Panc1 (cell line): Measurements from ENCODE around the gene SERP1.

Source experiments
- CTCF ChIP-seq: fragments of 450-650 bp; IDR thresholded peaks from 2 replicates; pipeline ENCODE4 v1.5.1; 2017; ENCODE audit warnings: mild to moderate bottlenecking
- POLR2AphosphoS5 ChIP-seq: IDR thresholded peaks from 2 replicates; pipeline ENCODE4 v1.6.1; 2012; ENCODE audit warnings: mild to moderate bottlenecking, low read depth, low read length, moderate library complexity
- REST ChIP-seq, 2 experiments: IDR thresholded peaks; 2 replicates each; pipeline ENCODE4 v1.6.1; 2011 to 2012; ENCODE audit warnings: low read depth in 2 of 2, control low read depth in 1 of 2, low read length in 1 of 2, mild to moderate bottlenecking in 1 of 2, moderate library complexity in 1 of 2; ENCODE audit not compliant: insufficient read depth in 1 of 2
- SIN3A ChIP-seq: IDR thresholded peaks from 2 replicates; pipeline ENCODE4 v1.6.1; 2012; ENCODE audit warnings: low read depth, mild to moderate bottlenecking, low read length, moderate library complexity, borderline replicate concordance; ENCODE audit not compliant: insufficient read depth
- TCF7L2 ChIP-seq: IDR thresholded peaks from 2 replicates; pipeline ENCODE4 v1.6.1; 2011; ENCODE audit warnings: mild to moderate bottlenecking, low read depth, low read length, inconsistent platforms

GRCh38 chr3:150589759-150590158, 43.5 kb upstream of the SERP1 start:
- no peak for TF ChIP-seq CTCF
- no peak for TF ChIP-seq TCF7L2
- TF ChIP-seq POLR2AphosphoS5: no peak
- no peak for TF ChIP-seq REST (IDR thresholded peaks at IDR 0.05; ENCODE audit: insufficient read depth in 1 of 2, low read depth in 2 of 2, low read length in 1 of 2)
- no peak for TF ChIP-seq SIN3A
